Endothelial cell of umbilical vein (primary cell): Measurements from ENCODE around the gene MLIP. TPM values are rescaled to one million over a fixed set of nuclear protein-coding genes. Genes with fewer than 3 reads are reported as not detected.

Source experiments
- BruUV-seq: library from RNA; stranded (reverse); fragments of 400-500 nt; replicated peaks from 2 replicates; lab custom pipeline; 2021; lab: Mats Ljungman, UMichigan
- CTCF ChIA-PET: fragments of 300-600, 350-600 bp; sonication (Branson Sonifier 250); formaldehyde crosslinking; loops from one replicate; lab custom pipeline; 2021; ENCODE audit warnings: antibody characterized with exemption, inconsistent platforms; lab: Charles Lee
- POLR2A ChIA-PET: fragments of 300-600, 350-600 bp; sonication (Branson Sonifier 250); formaldehyde crosslinking; loops from one replicate; lab custom pipeline; 2021; ENCODE audit warnings: antibody characterized with exemption, inconsistent platforms; lab: Charles Lee
- DNase-seq: peaks from one replicate; pipeline ENCODE4 v3.0.0-alpha.2; 2011; ENCODE audit warnings: low read depth, low spot score
- FAIRE-seq: peaks from 2 replicates; lab custom pipeline; 2011; peaks lifted over from hg19 to GRCh38; lab: Jason Lieb, UNC
- H2AFZ ChIP-seq: 2 replicates; pipeline ENCODE4 v1.6.0; 2012; ENCODE audit warnings: low read depth, low read length, control low read depth, inconsistent platforms
- H3K27ac ChIP-seq: 2 replicates; pipeline ENCODE4 v1.5.1; 2011; ENCODE audit warnings: low read depth, mild to moderate bottlenecking, control low read depth, low read length, moderate library complexity; ENCODE audit not compliant: insufficient read depth
- H3K27me3 ChIP-seq, 2 experiments: 2 replicates each; pipeline versions ENCODE4 v1.6.0 to v1.6.1; 2011; ENCODE audit warnings: low read length in 2 of 2, mixed read lengths in 1 of 2; ENCODE audit not compliant: control insufficient read depth in 2 of 2, insufficient read depth in 2 of 2
- H3K36me3 ChIP-seq, 2 experiments: 2 replicates in 1 of 2; 3 replicates in 1 of 2; pipeline ENCODE4 v1.5.1; 2011; ENCODE audit warnings: low read length in 2 of 2, mild to moderate bottlenecking in 1 of 2, moderate library complexity in 1 of 2; ENCODE audit not compliant: control insufficient read depth in 2 of 2, insufficient read depth in 2 of 2; ENCODE audit errors: extremely low read depth in 1 of 2
- H3K4me1 ChIP-seq: 3 replicates; pipeline ENCODE4 v1.5.1; 2011; ENCODE audit warnings: mild to moderate bottlenecking, low read length; ENCODE audit not compliant: control insufficient read depth, insufficient read depth; ENCODE audit errors: extremely low read depth
- H3K4me2 ChIP-seq: 2 replicates; pipeline ENCODE4 v1.6.1; 2011; ENCODE audit warnings: low read length, control low read depth, mixed read lengths; ENCODE audit not compliant: insufficient read depth
- H3K4me3 ChIP-seq, 3 experiments: fragments of 200-600 bp in 1 of 3; sonication (generic), shearing (Covaris generic) in 1 of 3; replicated peaks in 1 of 3; 2 replicates each; pipeline ENCODE4 v1.5.1; 2011 to 2016; ENCODE audit warnings: control low read depth in 3 of 3, low read length in 3 of 3, mild to moderate bottlenecking in 2 of 3, inconsistent platforms in 1 of 3, low read depth in 1 of 3, moderate library complexity in 1 of 3; ENCODE audit not compliant: insufficient read depth in 1 of 3
- H3K79me2 ChIP-seq: 2 replicates; pipeline ENCODE4 v1.6.0; 2012; ENCODE audit warnings: low read length, inconsistent platforms; ENCODE audit not compliant: control insufficient read depth, insufficient read depth
- H3K9ac ChIP-seq: replicated peaks from 2 replicates; pipeline ENCODE3; 2011; ENCODE audit warnings: low read length, control low read depth; ENCODE audit not compliant: insufficient read depth; ENCODE audit errors: extremely low read depth
- H3K9me1 ChIP-seq: replicated peaks from 3 replicates; pipeline ENCODE4 v1.6.0; 2011; ENCODE audit warnings: mild to moderate bottlenecking, low read length; ENCODE audit not compliant: control insufficient read depth, insufficient read depth; ENCODE audit errors: extremely low read depth
- H3K9me3 ChIP-seq: replicated peaks from 2 replicates; pipeline ENCODE4 v1.5.1; 2012; ENCODE audit warnings: low read length, inconsistent platforms; ENCODE audit not compliant: control insufficient read depth, insufficient read depth
- H4K20me1 ChIP-seq: replicated peaks from 2 replicates; pipeline ENCODE3; 2011; ENCODE audit warnings: mild to moderate bottlenecking, low read length; ENCODE audit not compliant: control insufficient read depth, insufficient read depth; ENCODE audit errors: extremely low read depth
- EZH2 ChIP-seq: IDR thresholded peaks from 2 replicates; pipeline ENCODE4 v1.6.1; 2012; ENCODE audit warnings: borderline replicate concordance, low read depth, mild to moderate bottlenecking, moderate library complexity, low read length, inconsistent platforms; ENCODE audit not compliant: severe bottlenecking
- FOS ChIP-seq: IDR thresholded peaks from 2 replicates; pipeline ENCODE4 v1.6.1; 2011; ENCODE audit warnings: mild to moderate bottlenecking, low read length, moderate library complexity, borderline replicate concordance; ENCODE audit not compliant: insufficient read depth
- GATA2 ChIP-seq: IDR thresholded peaks from 2 replicates; pipeline ENCODE4 v1.7.0; 2011; ENCODE audit warnings: low read depth, mild to moderate bottlenecking, moderate library complexity, mixed read lengths, low read length; ENCODE audit not compliant: insufficient read length, insufficient read depth
- JUN ChIP-seq: IDR thresholded peaks from 2 replicates; pipeline ENCODE4 v1.6.1; 2011; ENCODE audit warnings: borderline replicate concordance, low read depth; ENCODE audit not compliant: insufficient read length, insufficient read depth
- MYC ChIP-seq: IDR thresholded peaks from one replicate; pipeline ENCODE4 v1.6.1; 2011; ENCODE audit warnings: mild to moderate bottlenecking, low read depth, low read length
- POLR2A ChIP-seq: IDR thresholded peaks from 2 replicates; pipeline ENCODE4 v1.6.1; 2012; ENCODE audit warnings: low read depth, mild to moderate bottlenecking, control low read depth, low read length
- POLR2AphosphoS5 ChIP-seq: IDR thresholded peaks from 2 replicates; pipeline ENCODE4 v1.6.1; 2012; ENCODE audit warnings: low read depth, mild to moderate bottlenecking, control low read depth, low read length, moderate library complexity; ENCODE audit not compliant: insufficient read depth
- dilution Hi-C: fragments of 300-500 bp; cut with MboI; formaldehyde crosslinking; loops from one replicate; pipeline ENCODE4 v1.15.0; 2019; ENCODE audit warnings: low sequenced_read_pairs; ENCODE audit not compliant: extremely low pct_ligation_motif_present
- intact Hi-C: fragments of 100-400 bp; cut with micrococcal nuclease; formaldehyde crosslinking; loops from one replicate; pipeline ENCODE4 v1.10.0; 2022
- polyA plus RNA-seq, 4 experiments: library from polyadenylated mRNA; depleted of rRNA in 3 of 4; stranded (reverse) in 3 of 4; unstranded in 1 of 4; fragments of >200 nt; gene quantifications; 2 replicates each; pipeline versions ENCODE4 v1.2.1 to v1.2.3, GENCODE V29; 2011 to 2012; ENCODE audit warnings: missing spikeins in 1 of 4
- total RNA-seq: library from RNA; stranded (reverse); gene quantifications from 2 replicates; pipeline ENCODE4 v1.2.3, GENCODE V29; 2021
- TF ChIP-seq, protein P1 (sequence below): IDR thresholded peaks from 2 replicates; pipeline ENCODE4 v1.6.1; 2011; ENCODE audit not compliant: insufficient read depth, insufficient read length
- TF ChIP-seq, protein P2 (sequence below), 2 donors: IDR thresholded peaks; 1 replicate in 1 of 2; 2 replicates in 1 of 2; pipeline ENCODE4 v1.5.1; 2011; ENCODE audit warnings: low read length in 2 of 2, mild to moderate bottlenecking in 2 of 2, moderate library complexity in 2 of 2, control low read depth in 1 of 2, inconsistent platforms in 1 of 2, low read depth in 1 of 2; ENCODE audit not compliant: insufficient read depth in 1 of 2; ENCODE audit errors: extremely low read depth in 1 of 2

MLIP gene
- total and polyA plus RNA-seq, 2 donors (not counting 3 experiments of a cell fraction or from before 2014, with no cell fraction given): 4.1 to 11.6 TPM

DNA sequence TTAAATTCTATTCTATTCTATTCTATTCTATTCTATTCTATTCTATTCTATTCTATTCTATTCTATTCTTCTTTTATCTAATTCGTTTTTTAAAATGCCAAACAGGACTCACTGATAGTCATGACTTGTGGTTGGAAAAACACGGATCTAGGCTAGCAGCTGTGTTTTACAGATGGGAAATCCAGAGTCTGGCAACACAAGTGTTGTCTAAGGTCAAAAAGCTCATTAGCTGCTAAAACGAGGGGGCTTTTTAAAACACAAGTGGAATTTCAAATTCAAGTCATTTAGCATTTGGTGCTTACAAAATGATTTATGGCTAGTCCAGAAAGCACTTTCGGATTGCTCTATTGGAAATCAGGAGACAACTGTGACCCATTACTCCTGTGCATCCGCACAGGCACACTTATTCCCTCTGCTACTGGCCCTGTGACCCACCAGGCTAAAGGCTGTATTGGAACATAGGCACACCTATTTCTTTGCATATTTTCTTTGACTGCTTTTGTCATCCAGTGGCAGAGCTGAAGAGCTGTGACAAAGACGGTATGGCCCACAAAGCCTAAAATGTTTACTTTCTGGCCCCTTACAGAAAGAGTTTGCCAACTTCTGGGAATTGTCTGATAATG, 17.8 kb upstream of the MLIP start:
- Histone ChIP-seq H4K20me1 (no peaks in the 10 kb centered on the region), H3K9me1 (no peaks in the 10 kb centered on the region), H3K9ac (no peak overlapping the region), H3K4me1 (no peaks in the 10 kb centered on the region), H3K36me3 (no peaks in the 10 kb centered on the region), H3K27me3 (no peaks in the 10 kb centered on the region), H3K79me2 (no peaks in the 10 kb centered on the region), H3K4me3 (no peak overlapping the region), H3K9me3 (no peaks in the 10 kb centered on the region), H3K4me2 (no peak overlapping the region), H2AFZ (no peak overlapping the region), H3K27ac (no peak overlapping the region)
- intact Hi-C loops (no loop called here), dilution Hi-C loops (no loop called here)
- ChIA-PET POLR2A (no interaction called here), CTCF (interaction anchor here (1.0 to 1.3 kb wide), 3 partner anchors 10 to 62 kb away, joined by 3 to 7 read pairs (median 4); no protein-coding TSS in a partner anchor)
- BruUV-seq: no TSS peak
- DNase-seq (no peak), FAIRE-seq (no peak)
- no peak for TF ChIP-seq POLR2AphosphoS5
- no peak for TF ChIP-seq GATA2
- TF ChIP-seq FOS: no peak
- TF ChIP-seq, protein P1, sequence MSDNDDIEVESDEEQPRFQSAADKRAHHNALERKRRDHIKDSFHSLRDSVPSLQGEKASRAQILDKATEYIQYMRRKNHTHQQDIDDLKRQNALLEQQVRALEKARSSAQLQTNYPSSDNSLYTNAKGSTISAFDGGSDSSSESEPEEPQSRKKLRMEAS: no peak
- TF ChIP-seq, protein P2, sequence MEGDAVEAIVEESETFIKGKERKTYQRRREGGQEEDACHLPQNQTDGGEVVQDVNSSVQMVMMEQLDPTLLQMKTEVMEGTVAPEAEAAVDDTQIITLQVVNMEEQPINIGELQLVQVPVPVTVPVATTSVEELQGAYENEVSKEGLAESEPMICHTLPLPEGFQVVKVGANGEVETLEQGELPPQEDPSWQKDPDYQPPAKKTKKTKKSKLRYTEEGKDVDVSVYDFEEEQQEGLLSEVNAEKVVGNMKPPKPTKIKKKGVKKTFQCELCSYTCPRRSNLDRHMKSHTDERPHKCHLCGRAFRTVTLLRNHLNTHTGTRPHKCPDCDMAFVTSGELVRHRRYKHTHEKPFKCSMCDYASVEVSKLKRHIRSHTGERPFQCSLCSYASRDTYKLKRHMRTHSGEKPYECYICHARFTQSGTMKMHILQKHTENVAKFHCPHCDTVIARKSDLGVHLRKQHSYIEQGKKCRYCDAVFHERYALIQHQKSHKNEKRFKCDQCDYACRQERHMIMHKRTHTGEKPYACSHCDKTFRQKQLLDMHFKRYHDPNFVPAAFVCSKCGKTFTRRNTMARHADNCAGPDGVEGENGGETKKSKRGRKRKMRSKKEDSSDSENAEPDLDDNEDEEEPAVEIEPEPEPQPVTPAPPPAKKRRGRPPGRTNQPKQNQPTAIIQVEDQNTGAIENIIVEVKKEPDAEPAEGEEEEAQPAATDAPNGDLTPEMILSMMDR (IDR thresholded peaks at IDR 0.05; ENCODE audit: extremely low read depth in 1 of 2, insufficient read depth in 1 of 2, low read depth in 1 of 2, low read length in 2 of 2): no peak
- no peak for TF ChIP-seq EZH2
- TF ChIP-seq MYC: no peak
- TF ChIP-seq JUN: no peak
- no peak for TF ChIP-seq POLR2A
